CD14-positive monocyte (primary cell): Measurements from ENCODE around the gene MYO1E. TPM values are rescaled to one million over a fixed set of nuclear protein-coding genes. Genes with fewer than 3 reads are reported as not detected.

ENCODE experiments used
- DNase-seq, 3 donors: peaks; one replicate each; pipeline ENCODE4 v3.0.0-alpha.2; 2011 to 2022
- H2AFZ ChIP-seq: 2 replicates; pipeline ENCODE4 v1.6.0; 2012; ENCODE audit warnings: mild to moderate bottlenecking, low read depth, low read length, inconsistent platforms; ENCODE audit not compliant: insufficient read depth, poor library complexity, severe bottlenecking
- H3K27ac ChIP-seq, 2 donors: 1 replicate in 1 of 2; 2 replicates in 1 of 2; pipeline ENCODE4 v1.5.1; 2012 to 2013; ENCODE audit warnings: low read length in 2 of 2, control low read depth in 1 of 2, inconsistent platforms in 1 of 2, low read depth in 1 of 2, mild to moderate bottlenecking in 1 of 2
- H3K27me3 ChIP-seq, 2 donors: one replicate each; pipeline versions ENCODE4 v1.6.0 to v1.6.1; 2011 to 2013; ENCODE audit warnings: low read length in 2 of 2; ENCODE audit not compliant: control insufficient read depth in 2 of 2, insufficient read depth in 2 of 2
- H3K36me3 ChIP-seq, 2 donors: replicated peaks in 1 of 2; 1 replicate in 1 of 2; 2 replicates in 1 of 2; pipeline versions ENCODE4 v1.5.1 to v1.6.1; 2012 to 2013; ENCODE audit warnings: low read length in 2 of 2, control low read depth in 1 of 2, inconsistent platforms in 1 of 2, mild to moderate bottlenecking in 1 of 2; ENCODE audit not compliant: insufficient read depth in 2 of 2, control insufficient read depth in 1 of 2
- H3K4me1 ChIP-seq, 2 donors: 1 replicate in 1 of 2; 2 replicates in 1 of 2; pipeline versions ENCODE4 v1.5.1 to v1.6.1; 2012 to 2013; ENCODE audit warnings: low read length in 2 of 2, control low read depth in 1 of 2, inconsistent platforms in 1 of 2, mild to moderate bottlenecking in 1 of 2, moderate library complexity in 1 of 2; ENCODE audit not compliant: insufficient read depth in 2 of 2, control insufficient read depth in 1 of 2
- H3K4me2 ChIP-seq: replicated peaks from 2 replicates; pipeline ENCODE3; 2012; ENCODE audit warnings: low read length, moderate library complexity, mild to moderate bottlenecking; ENCODE audit not compliant: poor library complexity, severe bottlenecking; ENCODE audit errors: extremely low read depth
- H3K4me3 ChIP-seq, 3 experiments: fragments of 200-600 bp in 1 of 3; sonication (generic) in 1 of 3; replicated peaks in 1 of 3; 1 replicate in 2 of 3; 2 replicates in 1 of 3; pipeline ENCODE4 v1.5.1; 2011 to 2013; ENCODE audit warnings: low read length in 3 of 3, mild to moderate bottlenecking in 3 of 3, control low read depth in 2 of 3, low read depth in 2 of 3, inconsistent platforms in 1 of 3, moderate library complexity in 1 of 3
- H3K79me2 ChIP-seq: 2 replicates; pipeline ENCODE4 v1.6.0; 2012; ENCODE audit warnings: mild to moderate bottlenecking, control low read depth, inconsistent platforms, low read length, moderate library complexity; ENCODE audit not compliant: insufficient read depth
- H3K9ac ChIP-seq: 2 replicates; pipeline ENCODE4 v1.6.0; 2017; ENCODE audit warnings: low read length, mild to moderate bottlenecking; ENCODE audit not compliant: insufficient read depth, poor library complexity, severe bottlenecking
- H3K9me3 ChIP-seq, 2 donors: replicated peaks in 1 of 2; 1 replicate in 1 of 2; 2 replicates in 1 of 2; pipeline versions ENCODE4 v1.5.1 to v1.6.1; 2012 to 2013; ENCODE audit warnings: low read length in 2 of 2, control low read depth in 1 of 2; ENCODE audit not compliant: control insufficient read depth in 1 of 2, insufficient read depth in 1 of 2
- H4K20me1 ChIP-seq: 2 replicates; pipeline ENCODE4 v1.6.0; 2012; ENCODE audit warnings: mild to moderate bottlenecking, low read length, control low read depth, moderate library complexity; ENCODE audit not compliant: insufficient read depth
- H3K27ac Mint-ChIP-seq, 7 donors: one replicate each; pipeline ENCODE4 v1.8.0; 2020; ENCODE audit warnings: mild to moderate bottlenecking in 7 of 7, mixed read lengths in 7 of 7, moderate library complexity in 6 of 7, inconsistent platforms in 2 of 7
- H3K27me3 Mint-ChIP-seq, 3 donors: one replicate each; pipeline ENCODE4 v1.8.0; 2021 to 2022; ENCODE audit warnings: low read depth in 3 of 3, mild to moderate bottlenecking in 3 of 3, mixed read lengths in 3 of 3, moderate library complexity in 3 of 3, inconsistent platforms in 1 of 3
- H3K36me3 Mint-ChIP-seq, 2 donors: one replicate each; pipeline ENCODE4 v1.8.0; 2020; ENCODE audit warnings: mixed read lengths in 2 of 2, inconsistent platforms in 1 of 2, mild to moderate bottlenecking in 1 of 2
- H3K4me1 Mint-ChIP-seq: one replicate; pipeline ENCODE4 v1.8.0; 2020; ENCODE audit warnings: mild to moderate bottlenecking, mixed read lengths
- H3K4me3 Mint-ChIP-seq, 2 donors: one replicate each; pipeline ENCODE4 v1.8.0; 2020; ENCODE audit warnings: mild to moderate bottlenecking in 2 of 2, mixed read lengths in 2 of 2, moderate library complexity in 1 of 2
- H3K9me3 Mint-ChIP-seq, 7 donors: one replicate each; pipeline ENCODE4 v1.8.0; 2020 to 2022; ENCODE audit warnings: mixed read lengths in 7 of 7, mild to moderate bottlenecking in 6 of 7, moderate library complexity in 6 of 7, inconsistent platforms in 2 of 7
- CTCF ChIP-seq: fragments of 200-600 bp; IDR thresholded peaks from one replicate; pipeline ENCODE4 v1.8.0; 2022; ENCODE audit warnings: antibody characterized with exemption, mild to moderate bottlenecking
- WGBS: methylation state at CpG from one replicate; pipeline ENCODE4 v1.1.5; 2013; ENCODE audit warnings: missing lambda C conversion rate; ENCODE audit not compliant: insufficient coverage; 5-methylcytosine and 5-hydroxymethylcytosine counted together
- intact Hi-C, 2 donors: fragments of 100-400 bp; cut with micrococcal nuclease; formaldehyde crosslinking; loops; one replicate each; pipeline versions ENCODE4 v1.15.0 to v1.15.1; 2023
- polyA plus RNA-seq, 3 donors: library from polyadenylated mRNA; depleted of rRNA in 1 of 3; unstranded in 2 of 3; stranded (reverse) in 1 of 3; fragments of 300-500 nt in 2 of 3; fragments of >200 nt in 1 of 3; fragmentation: Illumina TruSeq in 2 of 3; gene quantifications; 1 replicate in 2 of 3; 2 replicates in 1 of 3; pipeline ENCODE4 v1.2.3, GENCODE V29; 2012 to 2021

MYO1E gene
- polyA plus RNA-seq, 3 donors: 5.5 to 16.2 (median 6.2) TPM

- peaks cover 15 to 17% of the 10 kb centered on the region in 2 donors for H3K4me1 ChIP-seq
- H3K27ac ChIP-seq: no peak overlapping the region
- TF ChIP-seq CTCF: no peak
- no peaks in the 10 kb centered on the region for H3K36me3 ChIP-seq
- intact Hi-C loops: no loop called here
- H3K9me3 ChIP-seq: no peaks in the 10 kb centered on the region
- no peak overlapping the region for H3K4me3 ChIP-seq
- Mint-ChIP-seq H3K4me3 (no peak overlapping the region), H3K27ac (peak overlapping the region in 2 of 7 donors; percentile 57 to 70), H3K9me3 (peaks cover 0 to 2% (median 0%) of the 10 kb centered on the region in 7 donors), H3K4me1 (peaks cover 23% of the 10 kb centered on the region), H3K36me3 (no peaks in the 10 kb centered on the region), H3K27me3 (no peaks in the 10 kb centered on the region)
- no peak overlapping the region for H3K9ac ChIP-seq
- DNase-seq: peak in 1 of 3 donors; percentile 18
- no peak overlapping the region for H3K4me2 ChIP-seq
- peaks cover 9% of the 10 kb centered on the region for H4K20me1 ChIP-seq
- no peaks in the 10 kb centered on the region for H3K79me2 ChIP-seq
- WGBS: 95% methylated on average over 2 of the region's 14 CpGs
- no peaks in the 10 kb centered on the region for H3K27me3 ChIP-seq
- H2AFZ ChIP-seq: no peak overlapping the region
Observed at GRCh38 chr15:59282515-59283337, 89.9 kb downstream of the MYO1E start.

GRCh38 chr15:59281699-59282098 is 91.0 kb downstream of the MYO1E start:
- H3K4me3 Mint-ChIP-seq: no peak overlapping the region
- intact Hi-C loops: no loop called here
- no peaks in the 10 kb centered on the region for H3K36me3 Mint-ChIP-seq
- H3K4me1 Mint-ChIP-seq: peaks cover 23% of the 10 kb centered on the region
- H3K27ac ChIP-seq: no peak overlapping the region
- peaks cover 9% of the 10 kb centered on the region for H4K20me1 ChIP-seq
- no peaks in the 10 kb centered on the region for H3K27me3 Mint-ChIP-seq
- no peak overlapping the region for H3K4me3 ChIP-seq
- TF ChIP-seq CTCF: no peak
- no peak overlapping the region for H3K9ac ChIP-seq
- H3K9me3 Mint-ChIP-seq: peaks cover 0 to 2% (median 0%) of the 10 kb centered on the region in 7 donors
- DNase-seq: no peak
- H2AFZ ChIP-seq: no peak overlapping the region
- H3K36me3 ChIP-seq: no peaks in the 10 kb centered on the region
- H3K9me3 ChIP-seq: no peaks in the 10 kb centered on the region
- H3K27ac Mint-ChIP-seq: peak overlapping the region in 1 of 7 donors; percentile 34
- H3K4me2 ChIP-seq: no peak overlapping the region
- no peaks in the 10 kb centered on the region for H3K79me2 ChIP-seq
- H3K27me3 ChIP-seq: no peaks in the 10 kb centered on the region
- 86% methylated on average over 2 of the region's 5 CpGs for WGBS
- peaks cover 15 to 17% of the 10 kb centered on the region in 2 donors for H3K4me1 ChIP-seq
